Ascending aorta (tissue), 2 donors: Measurements from ENCODE around the gene RPIA. TPM values are rescaled to one million over a fixed set of nuclear protein-coding genes. Genes with fewer than 3 reads are reported as not detected.

ENCODE experiments used
- DNase-seq, 2 donors: peaks; one replicate each; pipeline ENCODE4 v3.0.0-alpha.2; 2019; ENCODE audit warnings: low spot score in 2 of 2
- H3K27ac ChIP-seq, 2 donors: fragments of 200-600 bp; sonication (generic); one replicate each; pipeline ENCODE4 v1.5.1; 2016 to 2017; ENCODE audit warnings: mild to moderate bottlenecking in 1 of 2
- H3K27me3 ChIP-seq: fragments of 200-600 bp; sonication (generic); one replicate; pipeline ENCODE4 v1.5.1; 2017
- H3K36me3 ChIP-seq, 2 donors: fragments of 200-600 bp; sonication (generic); one replicate each; pipeline ENCODE4 v1.5.1; 2016
- H3K4me1 ChIP-seq, 2 donors: fragments of 200-600 bp; sonication (generic); one replicate each; pipeline ENCODE4 v1.5.1; 2016 to 2017; ENCODE audit warnings: mild to moderate bottlenecking in 1 of 2
- H3K4me3 ChIP-seq, 2 donors: fragments of 200-600 bp; sonication (generic); one replicate each; pipeline ENCODE4 v1.5.1; 2016 to 2017; ENCODE audit warnings: mild to moderate bottlenecking in 1 of 2
- H3K9me3 ChIP-seq, 2 donors: fragments of 200-600 bp; sonication (generic); one replicate each; pipeline ENCODE4 v1.5.1; 2016
- intact Hi-C: fragments of 100-400 bp; cut with DNase I; formaldehyde crosslinking; loops from one replicate; pipeline ENCODE4 v1.15.1; 2023
- total RNA-seq: library from RNA; depleted of rRNA; stranded (reverse); fragments of >200 nt; gene quantifications from one replicate; pipeline ENCODE4 v1.1.0, GENCODE V29; 2016
- TF ChIP-seq, protein P1 (sequence below), 3 experiments: fragments of 200-600 bp in 2 of 3; fragments of 450-650 bp in 1 of 3; sonication (generic) in 2 of 3; IDR thresholded peaks; one replicate each; pipeline ENCODE4 v1.5.1; 2016 to 2019; ENCODE audit warnings: antibody characterized with exemption in 3 of 3, mild to moderate bottlenecking in 1 of 3, moderate library complexity in 1 of 3

Gene RPIA
- total RNA-seq, 1 donor from 2014 or later, result 4.4 TPM

DNA sequence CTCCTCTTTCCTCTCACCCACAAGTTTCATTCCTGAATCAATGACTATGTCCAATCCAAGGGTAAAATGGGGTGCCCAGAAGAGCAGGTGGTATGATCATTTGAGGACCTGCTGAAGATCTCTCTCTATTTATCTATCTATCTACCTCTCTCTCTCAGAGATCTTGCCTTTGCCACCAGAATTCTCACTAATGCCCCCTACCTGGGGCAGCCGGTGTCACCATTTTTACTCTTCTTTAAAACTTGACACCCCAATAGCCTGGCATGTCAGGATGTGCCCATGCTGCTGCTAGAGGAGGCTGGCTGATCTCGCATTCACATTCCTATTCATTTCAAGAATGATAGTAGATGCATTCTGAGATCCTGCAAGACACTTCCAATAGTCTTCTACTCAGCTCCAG, 24.3 kb upstream of the RPIA start:
- TF ChIP-seq, protein P1, sequence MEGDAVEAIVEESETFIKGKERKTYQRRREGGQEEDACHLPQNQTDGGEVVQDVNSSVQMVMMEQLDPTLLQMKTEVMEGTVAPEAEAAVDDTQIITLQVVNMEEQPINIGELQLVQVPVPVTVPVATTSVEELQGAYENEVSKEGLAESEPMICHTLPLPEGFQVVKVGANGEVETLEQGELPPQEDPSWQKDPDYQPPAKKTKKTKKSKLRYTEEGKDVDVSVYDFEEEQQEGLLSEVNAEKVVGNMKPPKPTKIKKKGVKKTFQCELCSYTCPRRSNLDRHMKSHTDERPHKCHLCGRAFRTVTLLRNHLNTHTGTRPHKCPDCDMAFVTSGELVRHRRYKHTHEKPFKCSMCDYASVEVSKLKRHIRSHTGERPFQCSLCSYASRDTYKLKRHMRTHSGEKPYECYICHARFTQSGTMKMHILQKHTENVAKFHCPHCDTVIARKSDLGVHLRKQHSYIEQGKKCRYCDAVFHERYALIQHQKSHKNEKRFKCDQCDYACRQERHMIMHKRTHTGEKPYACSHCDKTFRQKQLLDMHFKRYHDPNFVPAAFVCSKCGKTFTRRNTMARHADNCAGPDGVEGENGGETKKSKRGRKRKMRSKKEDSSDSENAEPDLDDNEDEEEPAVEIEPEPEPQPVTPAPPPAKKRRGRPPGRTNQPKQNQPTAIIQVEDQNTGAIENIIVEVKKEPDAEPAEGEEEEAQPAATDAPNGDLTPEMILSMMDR (IDR thresholded peaks at IDR 0.05), result no peak
- intact Hi-C loops, result no loop called here
- H3K36me3 ChIP-seq, result no peaks in the 10 kb centered on the region
- DNase-seq, result no peak
- H3K4me3 ChIP-seq, result no peak overlapping the region
- no peaks in the 10 kb centered on the region for H3K27me3 ChIP-seq
- no peaks in the 10 kb centered on the region for H3K9me3 ChIP-seq
- no peak overlapping the region for H3K27ac ChIP-seq
- H3K4me1 ChIP-seq, result no peaks in the 10 kb centered on the region

GRCh38 chr2:88668862-88669261, 22.6 kb upstream of the RPIA start:
- no peak overlapping the region for H3K27ac ChIP-seq
- no peaks in the 10 kb centered on the region for H3K4me1 ChIP-seq
- no peaks in the 10 kb centered on the region for H3K27me3 ChIP-seq
- intact Hi-C loops, result no loop called here
- no peaks in the 10 kb centered on the region for H3K36me3 ChIP-seq
- DNase-seq, result no peak
- TF ChIP-seq, protein P1 (IDR thresholded peaks at IDR 0.05), result no peak
- H3K4me3 ChIP-seq, result no peak overlapping the region
- H3K9me3 ChIP-seq, result no peaks in the 10 kb centered on the region

DNA sequence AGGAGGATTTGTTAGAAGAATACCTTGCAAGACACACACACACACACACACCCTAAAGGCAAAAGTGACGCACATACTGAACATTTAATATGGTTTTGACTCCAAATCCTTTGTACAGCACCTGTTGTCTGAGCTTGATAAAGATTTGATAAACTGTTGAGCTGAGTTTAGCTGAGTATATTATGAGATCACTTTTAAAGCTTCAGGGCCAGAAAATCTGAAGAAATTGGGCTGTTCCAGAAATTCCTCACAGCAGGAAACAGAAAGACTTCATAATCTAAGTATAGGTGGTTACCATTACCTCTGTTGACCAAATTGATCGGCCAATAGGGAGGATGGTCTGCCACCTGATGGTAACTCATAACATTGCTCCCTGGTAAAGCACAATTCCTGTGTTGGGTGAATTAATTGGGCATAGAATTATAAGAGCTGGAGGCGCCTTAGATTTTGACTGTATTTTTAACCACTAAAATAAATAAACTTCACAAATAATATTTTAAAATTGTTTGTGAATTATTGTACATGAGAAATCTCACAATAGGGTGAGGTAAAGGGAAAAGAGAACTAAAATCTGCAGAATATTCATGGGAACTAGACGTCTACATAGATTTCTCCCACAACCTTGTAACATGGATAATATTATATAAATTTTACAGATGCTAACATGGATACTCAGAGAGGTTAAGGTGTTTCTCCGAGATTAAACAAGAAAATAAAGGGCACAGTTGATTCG, 21.8 kb upstream of the RPIA start:
- TF ChIP-seq, protein P1 (IDR thresholded peaks at IDR 0.05), result peak; percentile 8 to 58 (median 45)
- no peaks in the 10 kb centered on the region for H3K9me3 ChIP-seq
- no peaks in the 10 kb centered on the region for H3K4me1 ChIP-seq
- H3K27ac ChIP-seq, result no peak overlapping the region
- no peaks in the 10 kb centered on the region for H3K36me3 ChIP-seq
- no peaks in the 10 kb centered on the region for H3K27me3 ChIP-seq
- no peak overlapping the region for H3K4me3 ChIP-seq
- intact Hi-C loops, result loop anchor here (2.0 kb wide), 1 partner anchor 43 kb away; the partner anchor contains the start of gene EIF2AK3
- DNase-seq, result no peak

DNA sequence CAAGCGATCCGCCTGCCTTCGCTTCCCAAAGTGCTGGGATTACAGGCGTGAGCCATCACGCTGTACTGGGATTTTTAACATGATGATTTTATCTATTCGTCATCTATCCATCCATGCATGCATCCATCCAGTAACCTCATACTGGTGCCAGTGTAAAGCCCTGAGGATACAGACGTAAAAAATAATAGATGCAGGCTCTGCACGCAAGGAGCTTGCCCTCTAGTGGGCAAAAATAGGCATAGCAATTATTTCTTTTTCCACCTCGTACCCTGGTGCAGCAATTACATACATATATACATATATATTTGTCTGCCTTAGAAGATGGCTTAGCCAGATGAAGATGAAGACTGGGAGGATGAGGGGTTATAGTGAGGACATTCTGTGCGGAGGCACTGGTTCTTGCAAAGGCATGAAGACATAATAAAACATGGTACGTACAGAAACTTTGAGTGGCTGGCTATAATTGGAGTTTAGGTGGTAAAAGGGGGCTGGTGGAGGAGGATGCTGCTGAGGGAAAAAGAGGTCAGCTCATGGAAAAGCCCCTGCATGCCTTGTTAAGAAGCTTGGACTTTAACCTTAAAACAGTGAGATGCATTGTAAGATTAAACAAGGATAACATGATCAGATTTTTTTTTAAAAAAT, 19.6 kb upstream of the RPIA start:
- TF ChIP-seq, protein P1 (IDR thresholded peaks at IDR 0.05), result peak; percentile 65 to 91 (median 83)
- Histone ChIP-seq H3K9me3 (no peaks in the 10 kb centered on the region), H3K27me3 (no peaks in the 10 kb centered on the region), H3K4me1 (no peaks in the 10 kb centered on the region), H3K36me3 (no peaks in the 10 kb centered on the region), H3K4me3 (no peak overlapping the region), H3K27ac (no peak overlapping the region)
- intact Hi-C loops, result loop anchor here (1.0 to 2.0 kb wide), 2 partner anchors 45 to 81 kb away; partner anchors contain the start of gene EIF2AK3
- DNase-seq, result no peak

DNA sequence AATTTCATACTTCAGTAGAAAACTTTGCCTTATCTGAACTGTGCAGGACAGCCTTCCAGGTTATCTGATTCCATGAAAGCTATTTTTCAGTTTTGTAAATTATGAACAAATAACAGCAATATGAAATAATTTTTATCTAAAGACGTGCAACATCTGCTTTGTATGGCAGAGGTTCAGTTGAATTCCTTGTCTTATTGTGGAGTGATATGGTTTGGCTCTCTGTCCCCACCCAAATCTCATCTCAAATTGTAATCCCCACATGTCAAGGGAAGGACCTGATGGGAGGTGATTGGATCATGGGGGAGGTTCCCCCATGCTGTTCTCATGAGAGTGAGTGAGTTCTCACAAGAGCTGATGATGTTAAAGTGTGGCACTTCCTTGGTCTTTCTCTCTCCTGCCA, 18.1 kb upstream of the RPIA start:
- Histone ChIP-seq H3K4me3 (no peak overlapping the region), H3K27me3 (no peaks in the 10 kb centered on the region), H3K36me3 (no peaks in the 10 kb centered on the region), H3K9me3 (no peaks in the 10 kb centered on the region), H3K27ac (no peak overlapping the region), H3K4me1 (no peaks in the 10 kb centered on the region)
- TF ChIP-seq, protein P1 (IDR thresholded peaks at IDR 0.05), result no peak
- DNase-seq, result no peak
- intact Hi-C loops, result no loop called here
